Skeletal muscle cell (primary cell): ENCODE data around the gene CBLN3.

Experiments
- DNase-seq: peaks from one replicate; pipeline ENCODE4 v3.0.0-alpha.2; 2010; ENCODE audit warnings: low read depth
- H3K4me3 ChIP-seq: 2 replicates; pipeline ENCODE4 v1.5.1; 2011; ENCODE audit warnings: low read depth, mild to moderate bottlenecking, control low read depth, low read length, moderate library complexity

The CBLN3 gene

DNA sequence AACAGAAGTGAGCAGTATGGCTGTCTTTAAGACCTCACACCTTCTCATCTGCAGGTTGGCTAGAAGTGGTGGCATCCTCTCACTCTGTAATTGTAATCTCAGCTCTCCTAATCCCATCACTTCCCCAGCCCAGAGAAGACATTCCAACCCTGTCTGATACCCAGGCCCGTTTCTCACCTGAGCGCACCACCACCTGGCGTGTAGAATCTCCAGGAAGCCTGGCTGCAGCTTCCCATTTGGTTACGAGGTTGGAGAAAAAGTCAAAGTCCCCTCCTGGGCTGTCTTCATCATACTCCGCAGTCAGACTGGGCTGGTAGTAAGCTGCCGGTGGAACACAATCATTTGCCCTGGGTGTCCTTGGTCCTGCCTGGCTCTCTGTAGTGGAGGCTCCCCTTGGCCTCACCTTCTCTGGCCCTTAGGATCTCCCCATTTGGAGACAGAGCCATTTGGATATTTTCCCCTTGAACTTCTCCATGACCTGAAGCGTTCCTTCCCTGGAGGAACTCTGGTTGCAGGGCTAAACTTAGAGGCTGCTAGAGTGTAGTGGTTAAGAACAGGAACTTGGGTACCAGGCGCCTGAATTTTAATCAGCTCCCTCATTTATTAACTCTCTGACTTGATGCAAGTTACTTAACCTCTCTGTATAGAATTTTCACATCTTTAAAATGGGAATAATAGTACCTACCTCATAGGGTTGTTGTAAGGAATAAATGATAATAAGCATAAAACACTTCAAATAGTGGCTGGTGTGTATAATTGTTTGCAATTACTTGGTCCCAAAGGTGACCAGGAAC is 11.3 kb upstream of the CBLN3 start:
- no peak overlapping the region for H3K4me3 ChIP-seq
- DNase-seq: no peak

DNA sequence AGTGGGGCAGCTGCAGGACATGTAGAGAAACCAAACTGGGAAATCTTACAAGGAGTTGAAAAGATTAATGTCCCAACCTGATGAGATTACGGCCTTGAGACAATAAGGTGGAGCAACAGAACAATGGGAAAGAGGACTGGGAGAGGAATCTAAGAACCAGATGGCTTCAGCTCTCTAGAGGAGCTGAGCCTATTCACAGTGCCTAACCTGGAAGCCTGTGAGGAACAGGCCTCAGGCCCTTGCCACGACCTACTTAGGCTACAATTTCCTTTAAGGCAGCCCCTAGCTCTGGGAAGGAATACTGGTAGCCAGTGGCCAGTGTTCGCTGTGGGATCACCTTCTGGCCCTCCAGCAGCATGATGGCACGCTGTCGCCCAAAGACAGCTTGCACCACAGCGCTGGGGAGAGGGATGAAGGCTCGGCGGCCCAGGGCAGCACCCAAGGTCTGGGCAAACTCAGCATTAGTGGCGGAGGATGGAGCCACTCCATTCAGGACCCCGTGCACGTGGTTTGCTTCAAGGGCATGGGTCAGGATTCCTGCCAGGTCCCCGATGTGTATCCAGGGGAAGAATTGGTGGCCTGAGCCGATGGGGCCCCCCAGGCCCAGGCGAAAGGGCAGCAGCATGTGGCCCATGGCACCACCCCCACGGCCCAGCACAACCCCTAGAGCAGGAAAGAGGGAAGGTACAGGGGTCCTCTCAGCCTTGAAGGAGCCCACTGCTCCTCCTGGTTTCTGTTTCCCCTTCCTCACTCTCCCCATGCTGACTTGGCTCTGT is 10.6 kb upstream of the CBLN3 start:
- no peak for DNase-seq
- H3K4me3 ChIP-seq: no peak overlapping the region

DNA sequence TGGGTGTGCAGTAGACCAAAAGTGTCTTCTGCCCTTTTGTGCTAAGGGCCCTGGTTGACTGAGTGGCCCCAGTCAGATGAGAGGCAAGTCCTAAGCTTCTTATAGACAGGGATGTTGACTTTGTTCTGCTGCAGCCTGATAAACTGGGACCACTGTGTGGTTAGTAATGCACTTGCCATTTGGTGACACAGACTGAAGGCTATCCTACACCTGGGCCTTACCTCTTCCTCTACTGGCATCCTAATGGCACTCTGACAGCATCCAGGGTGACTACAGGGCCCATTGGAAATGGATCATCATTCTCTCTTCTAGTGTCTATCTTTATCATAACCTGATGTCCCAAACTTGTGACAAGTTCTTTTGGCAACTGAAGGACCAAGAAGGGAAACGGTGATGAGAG is 9.8 kb upstream of the CBLN3 start:
- no peak overlapping the region for H3K4me3 ChIP-seq
- DNase-seq: no peak

DNA sequence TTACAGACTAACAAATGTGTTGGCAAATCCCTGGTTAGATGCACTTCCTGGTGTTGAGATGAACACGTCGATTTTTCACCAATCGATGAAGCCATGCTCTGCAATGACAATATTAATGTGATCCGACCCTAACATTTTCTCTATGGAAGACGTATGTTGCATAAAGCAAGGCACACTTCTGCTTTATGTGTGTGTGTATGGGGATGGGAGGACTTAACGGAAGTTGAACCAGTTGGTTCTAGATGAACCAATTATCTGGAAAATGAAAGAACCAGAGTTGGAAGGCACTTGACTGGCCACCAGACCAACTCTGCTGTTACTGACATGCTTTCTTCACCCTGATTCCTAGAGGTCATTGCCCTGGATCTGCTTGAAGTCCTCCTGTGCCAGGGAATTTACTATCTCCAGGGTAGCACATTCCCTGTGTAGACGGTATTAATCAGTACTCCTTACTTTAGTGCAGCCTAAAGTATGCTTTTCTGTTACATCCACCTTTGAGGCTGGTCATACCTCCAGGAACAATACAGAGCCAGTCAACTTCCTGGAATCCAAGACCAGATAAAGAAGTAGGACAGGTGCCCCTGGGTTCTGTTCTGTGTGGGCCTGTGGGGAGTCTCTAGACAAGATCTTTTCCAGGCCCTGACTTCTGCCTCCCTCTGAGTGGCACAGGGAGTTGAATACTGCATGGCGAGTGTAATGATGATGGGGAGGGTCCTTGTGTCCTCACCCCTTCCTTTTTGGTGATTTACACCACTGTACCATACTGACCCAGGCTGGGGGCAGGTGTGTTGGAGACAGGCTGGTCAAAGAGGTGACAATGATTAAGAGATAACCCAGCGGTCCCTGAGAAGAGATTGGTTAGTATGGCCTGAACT is 9.0 kb upstream of the CBLN3 start:
- no peak overlapping the region for H3K4me3 ChIP-seq
- DNase-seq: no peak

DNA sequence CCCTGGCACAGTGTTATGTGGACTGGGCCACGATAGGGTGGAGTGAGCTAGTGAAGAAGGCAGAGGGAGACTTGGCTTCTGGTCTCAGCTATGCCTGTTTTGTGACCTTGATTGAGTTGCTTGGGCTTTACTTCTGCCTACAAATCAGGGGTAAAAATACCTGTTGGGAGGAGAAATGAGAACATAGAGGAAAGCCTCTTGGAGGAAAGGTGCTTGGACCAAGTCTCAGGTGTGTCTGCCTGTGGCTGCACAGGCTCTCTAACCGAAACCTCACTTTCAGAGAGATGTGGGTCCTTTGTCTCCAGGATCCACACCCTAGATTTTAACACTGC is 8.2 kb upstream of the CBLN3 start:
- no peak for DNase-seq
- no peak overlapping the region for H3K4me3 ChIP-seq

DNA sequence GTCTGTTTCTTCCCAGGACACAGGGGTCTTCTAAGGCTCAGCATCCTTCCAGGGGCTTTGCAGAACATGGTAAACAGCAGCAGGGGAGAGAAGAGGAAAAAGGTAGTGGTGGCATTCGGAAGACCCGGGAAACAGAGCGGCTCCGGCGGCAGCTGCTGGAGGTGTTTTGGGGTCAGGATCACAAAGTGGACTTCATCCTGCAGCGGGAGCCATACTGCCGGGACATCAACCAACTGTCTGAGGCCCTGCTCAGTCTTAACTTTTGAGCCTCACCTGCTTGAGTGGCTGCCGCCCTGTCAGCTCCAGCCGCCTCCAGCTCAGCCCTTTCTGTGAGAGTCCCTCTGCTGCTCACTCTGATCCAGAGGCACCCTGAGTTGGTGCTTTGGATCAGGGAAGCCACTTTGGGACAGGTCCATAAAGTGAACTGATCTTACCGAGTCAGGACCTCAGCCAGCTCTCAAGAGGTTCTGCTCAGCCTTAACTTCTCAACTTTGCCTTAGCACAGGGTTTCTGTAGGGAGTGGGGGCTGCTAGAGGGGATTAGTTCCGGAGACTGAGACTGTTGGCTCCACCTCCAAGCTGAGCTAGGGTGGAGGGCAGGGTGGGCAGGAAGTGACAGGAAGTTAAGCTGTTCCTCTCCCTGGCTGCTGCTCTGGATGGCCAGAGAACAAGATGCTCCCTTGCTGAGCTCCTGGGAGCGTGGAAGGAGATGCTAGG is 7.7 kb upstream of the CBLN3 start:
- DNase-seq: no peak
- H3K4me3 ChIP-seq: no peak overlapping the region

DNA sequence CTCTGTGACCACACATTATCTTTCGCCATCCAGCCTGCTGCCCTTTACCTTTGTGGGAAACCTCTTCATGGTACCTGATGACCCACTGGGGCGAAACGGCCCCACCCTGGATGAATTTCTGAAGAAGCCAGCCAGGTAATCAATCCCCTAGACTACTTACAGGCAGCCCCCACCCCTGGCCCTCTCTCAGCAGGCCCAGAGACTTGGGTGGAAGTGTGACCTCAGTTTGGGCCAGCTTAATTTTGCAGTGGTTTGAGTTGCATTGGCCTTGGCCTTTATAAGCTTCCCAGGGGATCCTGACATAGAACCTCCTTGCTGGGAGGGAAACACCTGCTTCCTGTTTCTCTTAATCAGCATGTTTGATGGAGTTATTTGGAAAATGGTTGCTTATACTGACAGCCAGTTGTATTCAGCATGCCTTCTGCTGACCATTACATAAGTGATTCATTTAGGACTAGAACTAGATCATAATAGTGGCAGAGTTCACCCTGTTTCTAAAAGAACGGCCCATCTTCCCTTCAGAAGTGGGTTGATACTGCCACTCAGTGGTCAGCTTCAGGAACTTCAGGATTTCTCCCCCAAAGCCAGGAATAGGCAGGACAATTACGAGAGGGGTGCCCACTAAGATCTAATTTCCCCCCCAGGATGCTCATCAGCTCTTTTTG is 7.0 kb upstream of the CBLN3 start:
- peak; percentile 49 for DNase-seq
- H3K4me3 ChIP-seq: no peak overlapping the region

DNA sequence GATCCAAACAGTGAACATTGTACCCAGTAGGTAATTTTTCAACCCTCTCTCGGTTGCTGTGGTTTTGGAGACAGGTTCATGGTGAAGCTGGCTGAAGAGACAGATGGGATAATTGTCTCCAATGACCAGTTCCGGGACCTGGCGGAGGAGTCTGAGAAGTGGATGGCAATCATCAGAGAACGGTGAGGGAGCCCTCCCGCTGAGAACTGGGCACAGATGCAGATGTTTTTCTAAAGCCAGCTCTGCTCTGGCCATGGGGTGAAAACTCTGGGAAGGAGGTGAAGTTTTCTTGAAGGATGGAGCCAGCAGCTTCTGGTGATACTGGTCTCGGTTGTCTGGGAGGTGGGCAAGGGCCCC is 6.5 kb upstream of the CBLN3 start:
- DNase-seq: no peak
- H3K4me3 ChIP-seq: no peak overlapping the region

DNA sequence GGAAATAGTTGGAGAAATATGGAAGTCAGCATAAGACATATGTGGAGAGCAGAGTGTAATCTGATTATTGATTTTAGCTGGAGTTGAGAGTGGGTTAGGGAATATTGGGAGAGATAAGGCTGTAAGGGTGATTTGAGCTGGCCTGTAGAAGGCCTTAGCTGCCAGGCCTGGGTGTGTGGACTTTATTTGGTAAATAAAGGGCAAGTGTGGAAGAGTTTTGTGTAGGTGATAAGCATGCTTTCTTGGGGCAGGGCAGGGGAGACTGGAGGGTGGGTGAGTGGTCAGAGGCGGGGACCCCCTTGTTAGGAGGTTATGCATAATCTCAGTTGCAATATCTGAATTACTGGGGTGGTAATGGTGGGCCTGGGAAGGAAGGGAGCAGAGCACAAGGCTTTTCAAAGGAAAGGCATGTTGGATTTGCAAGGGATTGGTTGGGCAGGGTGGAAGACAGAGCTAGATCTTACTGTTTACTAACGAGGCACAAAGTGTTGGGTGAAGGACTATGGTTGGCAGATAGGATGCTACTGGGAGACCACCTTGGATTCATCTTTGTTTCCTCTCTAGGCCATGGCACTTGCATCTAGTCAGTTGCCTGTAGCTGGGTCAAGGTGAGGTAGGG is 5.8 kb upstream of the CBLN3 start:
- no peak for DNase-seq
- no peak overlapping the region for H3K4me3 ChIP-seq

DNA sequence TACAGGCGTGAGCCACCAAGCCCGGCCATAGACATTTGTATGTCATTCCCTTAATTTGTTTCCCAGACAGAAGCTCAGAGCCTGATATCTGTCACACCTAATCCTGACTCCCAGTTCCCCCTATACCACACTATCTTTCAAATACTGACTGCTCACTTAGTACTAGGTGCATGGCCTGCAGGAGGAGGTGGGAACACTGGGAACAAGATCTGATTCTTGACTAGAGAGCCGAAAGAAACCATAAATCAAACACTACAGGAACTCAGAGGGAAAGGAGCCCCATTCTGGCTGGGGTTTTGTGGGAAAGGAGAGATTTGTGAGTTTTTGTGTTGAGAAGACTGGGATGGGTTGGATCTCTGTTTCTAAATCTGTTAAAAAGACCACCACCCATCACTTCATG is 5.2 kb upstream of the CBLN3 start:
- DNase-seq: no peak
- H3K4me3 ChIP-seq: no peak overlapping the region

DNA sequence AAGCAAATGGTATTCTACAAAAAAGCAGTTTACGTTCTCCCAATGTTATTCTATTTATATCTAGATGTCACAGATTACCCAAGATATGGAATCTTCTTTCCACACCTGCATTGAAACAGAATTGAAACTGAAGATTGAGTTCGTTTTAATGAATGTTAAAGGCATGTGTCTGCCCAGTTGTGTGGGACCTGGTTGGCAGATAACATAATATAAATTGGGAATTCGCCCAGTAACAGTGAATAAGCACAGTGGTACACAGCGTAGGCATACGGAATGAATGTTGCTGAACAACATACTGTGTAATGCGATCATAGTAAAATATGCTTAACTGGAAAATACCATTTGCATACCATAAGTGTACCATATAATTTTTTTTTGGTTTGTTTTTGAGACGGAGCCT is 4.6 kb upstream of the CBLN3 start:
- H3K4me3 ChIP-seq: no peak overlapping the region
- DNase-seq: no peak

DNA sequence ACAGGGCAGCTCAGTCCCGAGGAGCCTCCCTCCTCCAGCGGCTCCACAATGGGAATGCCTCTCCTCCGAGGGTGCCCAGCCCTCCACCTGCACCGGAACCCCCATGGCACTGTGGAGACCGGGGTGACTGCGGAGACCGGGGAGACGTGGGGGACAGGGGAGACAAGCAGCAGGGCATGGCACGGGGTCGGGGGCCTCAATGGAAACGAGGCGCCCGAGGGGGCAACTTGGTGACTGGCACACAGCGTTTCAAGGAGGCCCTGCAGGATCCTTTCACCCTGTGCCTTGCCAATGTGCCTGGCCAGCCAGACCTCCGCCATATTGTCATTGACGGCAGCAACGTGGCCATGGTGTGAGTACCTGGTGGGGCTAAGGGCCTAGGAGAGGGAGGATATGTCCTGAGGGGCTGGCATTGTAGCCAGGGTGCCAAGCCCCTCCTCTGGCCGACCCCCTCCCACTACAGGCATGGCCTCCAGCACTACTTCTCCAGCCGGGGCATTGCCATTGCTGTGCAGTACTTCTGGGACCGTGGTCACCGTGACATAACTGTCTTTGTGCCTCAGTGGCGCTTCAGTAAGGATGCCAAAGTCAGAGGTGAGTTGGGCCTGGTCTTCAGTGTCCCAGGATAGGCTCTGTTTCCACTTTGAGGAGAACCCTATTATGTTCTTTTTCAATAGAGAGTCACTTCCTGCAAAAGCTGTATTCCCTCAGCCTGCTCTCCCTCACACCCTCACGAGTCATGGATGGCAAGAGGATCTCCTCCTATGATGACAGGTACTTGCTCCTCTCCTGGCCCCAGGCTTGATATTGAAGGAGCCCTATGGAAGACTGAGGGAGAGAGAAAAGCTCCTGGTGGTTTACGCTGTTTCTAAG is 3.0 kb upstream of the CBLN3 start:
- DNase-seq: no peak
- H3K4me3 ChIP-seq: peak overlapping the region; percentile 88

DNA sequence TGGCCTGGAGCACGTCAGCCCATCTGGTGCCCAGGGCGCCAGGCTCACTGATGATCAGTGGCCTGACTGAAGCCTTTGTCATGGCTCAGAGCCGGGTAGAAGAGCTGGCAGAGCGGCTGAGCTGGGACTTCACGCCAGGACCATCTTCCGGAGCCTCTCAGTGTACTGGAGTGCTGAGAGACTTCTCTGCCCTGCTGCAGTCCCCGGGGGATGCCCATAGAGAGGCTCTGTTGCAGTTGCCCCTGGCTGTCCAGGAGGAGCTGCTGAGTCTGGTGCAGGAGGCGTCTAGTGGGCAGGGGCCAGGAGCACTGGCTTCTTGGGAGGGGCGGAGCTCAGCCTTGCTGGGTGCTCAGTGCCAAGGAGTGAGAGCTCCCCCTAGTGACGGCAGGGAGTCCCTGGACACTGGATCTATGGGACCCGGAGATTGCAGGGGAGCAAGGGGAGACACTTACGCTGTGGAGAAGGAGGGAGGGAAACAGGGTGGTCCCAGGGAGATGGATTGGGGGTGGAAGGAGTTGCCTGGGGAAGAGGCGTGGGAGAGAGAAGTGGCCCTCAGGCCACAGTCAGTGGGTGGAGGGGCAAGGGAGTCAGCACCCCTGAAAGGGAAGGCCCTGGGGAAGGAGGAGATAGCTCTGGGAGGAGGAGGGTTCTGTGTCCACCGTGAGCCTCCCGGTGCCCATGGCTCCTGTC is 2.2 kb upstream of the CBLN3 start:
- peak overlapping the region; percentile 88 for H3K4me3 ChIP-seq
- DNase-seq: peak; percentile 69

DNA sequence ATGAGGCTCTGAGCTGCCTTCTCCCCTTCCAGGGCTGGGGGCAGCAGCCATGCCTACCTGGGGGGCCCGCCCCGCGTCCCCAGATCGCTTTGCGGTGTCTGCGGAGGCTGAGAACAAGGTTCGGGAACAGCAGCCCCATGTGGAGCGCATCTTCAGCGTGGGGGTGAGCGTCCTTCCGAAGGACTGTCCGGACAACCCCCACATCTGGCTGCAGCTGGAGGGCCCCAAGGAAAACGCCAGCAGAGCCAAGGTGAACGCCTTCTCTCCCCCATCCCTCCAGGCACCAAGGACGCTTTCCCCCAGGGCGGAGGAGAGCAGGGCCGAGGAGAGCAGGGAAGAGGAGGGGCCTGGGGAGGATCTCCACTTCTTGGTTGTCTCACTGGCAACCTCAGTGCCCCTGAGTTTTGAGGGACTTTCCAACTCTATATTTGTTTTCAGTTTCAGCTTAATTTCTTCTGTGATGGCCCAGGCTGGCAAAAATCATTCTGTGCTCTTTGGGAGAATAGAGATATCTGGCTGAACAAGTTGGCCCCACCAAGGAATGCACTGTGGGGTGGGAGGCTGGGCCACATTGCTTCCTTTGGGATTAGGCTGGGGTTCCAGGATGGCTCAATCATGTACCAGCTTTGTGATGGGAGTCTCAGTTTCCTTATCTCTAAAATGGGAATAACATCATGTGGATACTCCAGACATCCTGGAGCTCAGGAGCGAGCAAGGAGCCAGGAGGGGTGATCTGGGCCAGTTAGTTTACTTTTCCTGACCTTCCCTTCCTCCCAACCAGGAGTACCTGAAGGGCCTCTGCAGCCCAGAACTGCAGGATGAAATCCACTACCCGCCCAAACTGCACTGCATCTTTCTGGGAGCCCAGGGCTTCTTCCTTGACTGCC is 1.5 kb upstream of the CBLN3 start:
- peak; percentile 50 for DNase-seq
- peak overlapping the region; percentile 88 for H3K4me3 ChIP-seq

DNA sequence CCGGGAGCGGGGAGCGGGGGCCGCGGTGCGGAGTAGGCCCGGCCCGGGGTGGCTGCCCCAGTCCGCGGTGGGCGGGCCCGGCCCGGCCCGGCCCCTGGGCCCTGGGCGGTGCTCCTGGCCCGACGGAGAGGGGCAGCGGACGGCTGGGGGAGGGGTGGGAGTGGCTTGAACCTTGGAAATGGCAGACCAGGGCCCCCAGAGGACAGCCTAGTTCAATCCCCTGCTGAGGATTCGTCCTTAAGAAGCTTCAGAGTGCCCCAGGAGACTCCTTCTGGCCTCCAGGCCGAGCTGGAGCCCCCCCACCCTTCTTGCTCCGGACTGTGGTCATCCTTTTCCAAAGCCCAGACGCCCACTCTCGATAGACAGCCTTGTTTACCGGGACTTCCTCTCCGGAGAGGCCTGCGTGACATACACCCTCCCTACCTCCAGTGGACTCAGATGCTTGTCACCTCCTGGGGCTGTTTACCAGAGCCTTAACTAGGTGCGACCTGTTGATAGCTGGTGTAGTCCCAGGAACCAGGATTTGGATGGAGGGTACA is 744 bp upstream of the CBLN3 start:
- peak; percentile 37 for DNase-seq
- peak overlapping the region; percentile 88 for H3K4me3 ChIP-seq
